GM21737 (cell line): ENCODE data around the gene DLK2.
"Not testable (repeated sequence)": the region's sequence is repeated elsewhere in the genome, so short reads cannot be mapped to it uniquely, and the experiment has no call there.

Experiments
- ATAC-seq: cut with Tn5 transposase; IDR thresholded peaks from one replicate; pipeline ENCODE4 v1.9.1; 2021; ENCODE audit warnings: mild to moderate bottlenecking, moderate library complexity; ENCODE audit not compliant: unreplicated experiment

Gene DLK2

DNA sequence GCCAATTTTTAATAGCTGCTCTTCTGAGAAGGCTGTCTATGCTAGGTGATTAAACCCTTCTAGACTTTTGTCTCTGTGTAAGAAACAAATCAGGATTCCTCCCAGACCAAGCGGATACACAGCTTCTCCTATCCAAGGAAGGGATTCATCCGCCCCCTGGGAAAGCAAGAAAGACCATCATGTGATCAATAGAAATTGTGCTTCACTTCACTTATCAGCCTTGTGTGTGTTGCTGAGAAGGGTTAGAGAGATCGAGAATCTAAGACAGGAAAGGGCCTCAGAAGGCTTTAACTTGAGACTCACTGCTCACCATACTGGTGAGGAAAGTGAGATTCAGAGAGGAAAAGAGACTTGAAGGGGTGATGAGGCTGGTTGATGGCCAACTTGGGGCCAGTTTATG is 26.5 kb downstream of the DLK2 start:
- ATAC-seq, result no peak

DNA sequence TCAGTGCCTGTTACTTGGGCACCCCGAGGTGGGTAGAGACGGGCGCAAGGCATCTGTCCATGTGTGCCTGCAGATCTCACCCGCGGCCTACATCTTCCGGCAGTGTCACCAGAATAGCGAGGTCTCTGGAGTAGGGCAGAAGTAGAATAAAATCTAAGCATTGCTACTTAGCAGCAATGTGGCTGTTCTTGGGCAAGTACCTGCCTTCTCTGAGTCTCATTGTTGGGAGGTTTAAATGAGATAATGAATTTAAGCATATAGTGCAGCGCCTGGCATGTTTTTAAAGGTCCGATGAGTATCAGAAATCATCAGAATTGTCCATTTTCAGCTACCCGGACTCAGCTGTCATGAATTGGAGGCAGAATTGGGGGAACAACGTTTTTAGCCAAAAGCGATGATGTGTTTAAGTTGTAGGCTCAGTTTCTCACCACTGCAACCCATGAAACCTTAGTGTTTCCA is 27.2 kb downstream of the DLK2 start:
- ATAC-seq, result no peak

DNA sequence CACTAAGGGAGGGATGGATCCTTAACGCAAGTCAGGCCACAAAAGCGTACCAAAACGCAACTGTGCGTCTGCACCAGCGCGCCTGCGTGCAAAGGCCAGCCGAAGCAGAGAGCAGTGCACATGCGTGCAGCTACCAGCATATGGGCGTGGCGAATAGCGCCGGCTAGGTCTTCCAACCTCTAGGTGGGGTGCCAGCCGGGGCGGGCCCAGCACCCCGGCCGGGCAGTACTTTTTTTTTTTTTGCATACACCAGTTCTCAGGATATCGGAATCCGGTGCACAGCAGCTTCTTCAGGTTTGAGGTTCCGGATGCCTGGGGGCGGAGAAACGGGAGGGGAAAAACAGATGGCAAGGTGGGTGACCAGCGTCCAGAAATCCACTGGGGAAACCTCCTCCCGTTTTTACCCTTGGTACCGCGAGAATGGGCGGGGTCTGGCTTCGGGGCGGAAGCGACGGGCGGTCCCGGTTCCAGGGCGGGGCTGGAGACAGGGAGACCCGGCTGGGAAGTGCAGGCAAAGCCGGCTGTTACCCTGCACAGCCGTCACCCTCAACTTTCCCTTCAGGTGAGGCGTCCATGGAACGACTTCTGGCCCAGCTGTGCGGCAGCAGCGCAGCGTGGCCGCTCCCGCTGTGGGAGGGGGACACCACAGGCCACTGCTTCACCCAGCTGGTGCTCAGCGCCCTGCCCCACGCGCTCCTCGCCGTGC is 27.8 kb downstream of the DLK2 start, which contains the start of gene ABCC10:
Gene ABCC10 (plus strand): TSS at position 136 of the 706 bp plus-strand sequence. CDS start 438 bp downstream, at position 574.
- ATAC-seq, result peak; percentile 95

DNA sequence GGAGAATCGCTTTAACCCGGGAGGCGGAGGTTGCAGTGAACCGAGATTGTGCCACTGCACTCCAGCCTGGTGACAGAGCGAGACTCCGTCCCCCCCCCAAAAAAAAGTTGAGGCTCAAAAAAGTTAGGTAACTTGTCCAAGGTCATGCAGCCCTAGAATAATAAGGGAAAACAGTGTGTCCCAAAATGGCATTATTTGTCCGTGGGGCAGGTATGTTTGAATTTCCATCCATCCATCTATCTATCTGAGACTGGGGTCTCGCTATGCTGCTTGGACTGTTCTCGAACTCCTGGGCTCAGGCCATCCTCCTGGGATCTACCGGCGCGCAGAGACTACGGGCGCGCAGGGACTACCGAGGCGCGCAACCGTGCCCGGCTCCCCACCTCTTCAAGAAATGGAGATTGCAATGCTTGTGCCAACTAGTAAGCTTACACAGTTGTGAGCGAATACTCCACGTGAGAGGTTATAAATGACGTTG is 28.4 kb downstream of the DLK2 start:
- no peak for ATAC-seq

DNA sequence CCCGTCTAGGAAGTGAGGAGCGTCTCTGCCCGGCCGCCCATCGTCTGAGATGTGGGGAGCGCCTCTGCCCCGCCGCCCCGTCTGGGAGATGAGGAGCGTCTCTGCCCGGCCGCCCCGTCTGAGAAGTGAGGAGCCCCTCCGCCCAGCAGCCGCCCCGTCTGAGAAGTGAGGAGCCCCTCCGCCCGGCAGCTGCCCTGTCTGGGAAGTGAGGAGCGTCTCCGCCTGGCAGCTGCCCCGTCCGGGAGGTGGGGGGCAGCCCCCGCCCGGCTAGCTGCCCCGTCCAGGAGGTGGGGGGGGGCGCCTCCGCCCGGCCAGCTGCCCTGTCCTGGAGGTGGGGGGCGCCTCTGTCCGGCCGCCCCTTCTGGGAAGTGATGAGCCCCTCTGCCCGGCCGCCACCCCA is 30.3 kb downstream of the DLK2 start:
- not testable (repeated sequence) for ATAC-seq

DNA sequence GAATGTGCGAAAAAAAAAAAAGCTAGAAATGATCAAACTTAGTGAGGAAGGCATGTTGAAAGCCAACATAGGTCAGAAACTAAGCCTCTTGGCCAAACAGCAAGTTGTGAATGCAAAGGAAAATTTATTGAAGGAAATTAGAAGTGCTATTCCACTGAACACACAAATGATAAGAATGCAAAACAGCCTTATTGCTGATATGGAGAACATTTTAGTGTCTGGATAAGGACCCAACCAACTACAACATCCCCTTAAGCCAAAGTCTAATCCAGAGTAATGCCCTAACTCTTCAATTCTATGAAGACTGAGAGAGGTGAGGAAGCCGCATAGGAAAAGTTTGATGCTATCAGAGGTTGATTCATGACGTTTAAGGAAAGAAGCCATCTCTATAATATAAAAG is 33.5 kb downstream of the DLK2 start:
- no peak for ATAC-seq

DNA sequence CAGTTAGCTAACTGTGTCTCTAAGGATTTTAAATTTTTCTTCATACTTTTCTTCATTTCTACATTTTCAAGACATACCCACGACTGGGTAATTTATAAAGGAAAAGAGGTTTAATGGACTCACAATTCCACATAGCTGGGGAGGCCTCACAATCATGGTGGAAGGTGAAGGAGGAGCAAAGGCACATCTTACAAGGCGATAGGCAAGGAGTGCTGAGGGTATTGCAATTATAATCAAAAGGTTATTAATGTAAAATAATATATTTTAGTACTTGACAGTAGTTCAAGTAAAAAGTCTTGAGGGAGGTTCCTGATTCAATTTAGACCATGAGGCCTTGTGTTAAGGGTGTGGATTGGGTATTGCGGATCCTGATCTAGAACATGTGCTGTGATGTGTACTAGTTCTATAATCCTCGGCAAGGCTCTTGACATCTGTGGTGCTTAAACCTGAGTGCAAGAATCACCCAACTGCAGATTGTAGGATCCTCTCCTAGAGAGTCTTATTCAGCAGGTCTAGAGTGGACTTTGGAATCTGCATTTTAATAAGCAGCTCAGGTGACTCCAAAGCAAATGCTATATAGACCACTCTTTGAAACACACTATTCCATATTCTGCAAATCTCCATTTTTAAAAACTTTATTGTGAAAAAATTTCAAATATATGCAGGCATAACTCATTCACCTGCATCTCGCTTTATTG is 35.2 kb downstream of the DLK2 start:
- ATAC-seq, result no peak

DNA sequence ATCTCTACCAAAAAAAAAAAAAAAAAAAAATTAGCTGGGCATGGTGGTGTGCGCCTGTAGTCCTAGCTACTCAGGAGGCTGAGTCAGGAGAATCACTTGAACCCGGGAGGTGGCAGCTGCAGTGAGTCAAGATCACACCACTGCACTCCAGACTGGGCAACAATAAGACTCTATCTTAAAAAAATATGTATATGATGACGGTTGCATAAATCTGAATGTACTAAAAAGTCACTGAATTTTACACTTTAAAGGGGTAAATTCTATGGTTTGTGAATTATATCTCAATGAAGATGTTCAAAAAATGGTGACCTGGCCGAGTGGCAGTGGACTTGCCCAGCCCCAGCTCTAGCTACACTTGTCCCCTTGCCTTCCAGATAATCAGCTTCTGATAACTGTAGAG is 38.4 kb downstream of the DLK2 start:
- no peak for ATAC-seq

DNA sequence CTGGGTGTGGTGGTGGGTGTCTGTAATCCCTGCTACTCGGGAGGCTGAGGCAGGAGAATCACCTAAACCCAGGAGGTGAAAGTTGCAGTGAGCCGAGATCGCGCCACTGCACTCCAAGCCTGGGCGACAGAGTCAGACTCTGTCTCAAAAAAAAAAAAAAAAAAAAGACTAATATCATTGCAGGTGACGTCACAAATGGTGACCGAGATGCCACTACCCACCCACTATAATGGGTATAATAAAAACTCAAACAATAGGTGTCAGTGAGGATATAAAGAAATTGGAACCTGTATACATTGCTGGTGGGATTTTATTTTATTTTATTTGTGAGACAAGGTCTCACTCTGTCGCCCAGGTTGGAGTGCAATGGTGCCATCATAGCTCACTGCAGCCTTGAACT is 40.1 kb downstream of the DLK2 start:
- ATAC-seq, result not testable (repeated sequence)

DNA sequence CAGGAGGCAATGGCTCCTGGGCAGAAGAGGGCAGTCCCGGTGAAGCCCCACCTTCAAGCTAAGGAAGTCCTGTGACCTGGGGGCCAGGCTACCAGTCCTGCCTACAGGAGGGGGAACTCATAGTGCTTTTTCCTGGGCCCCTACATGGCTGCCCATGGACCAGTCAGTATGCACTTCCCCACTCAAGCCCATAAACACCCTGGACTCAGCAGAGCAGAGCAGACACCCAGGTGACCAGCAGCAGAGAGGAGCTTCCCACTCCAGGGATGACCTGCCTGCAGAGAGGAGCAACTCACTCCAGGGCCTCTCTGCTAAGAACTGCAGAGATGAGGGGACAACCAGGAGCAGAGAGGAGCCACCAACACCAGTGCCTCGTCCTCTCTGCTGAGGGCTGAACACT is 42.3 kb downstream of the DLK2 start:
- ATAC-seq, result no peak

DNA sequence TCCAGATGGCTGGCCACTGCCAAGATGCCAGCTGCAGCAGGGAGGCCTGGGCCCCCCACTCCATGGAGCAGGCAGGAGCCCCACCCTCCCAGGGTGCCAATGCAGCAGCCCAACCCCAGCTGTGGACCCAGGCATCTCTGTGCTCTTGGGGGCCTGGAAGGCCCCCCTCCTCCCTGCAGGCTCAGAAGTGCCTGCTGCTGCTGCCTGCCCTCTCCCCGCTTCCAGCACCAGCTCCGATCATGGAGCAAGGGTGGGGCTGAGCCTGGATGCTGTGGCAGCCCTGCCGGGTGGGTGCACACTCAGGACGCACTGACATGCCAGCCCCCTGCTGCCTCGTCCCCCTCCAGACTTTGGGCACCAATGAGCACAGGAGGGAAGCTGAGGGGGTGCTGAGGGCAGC is 42.8 kb downstream of the DLK2 start:
- no peak for ATAC-seq

DNA sequence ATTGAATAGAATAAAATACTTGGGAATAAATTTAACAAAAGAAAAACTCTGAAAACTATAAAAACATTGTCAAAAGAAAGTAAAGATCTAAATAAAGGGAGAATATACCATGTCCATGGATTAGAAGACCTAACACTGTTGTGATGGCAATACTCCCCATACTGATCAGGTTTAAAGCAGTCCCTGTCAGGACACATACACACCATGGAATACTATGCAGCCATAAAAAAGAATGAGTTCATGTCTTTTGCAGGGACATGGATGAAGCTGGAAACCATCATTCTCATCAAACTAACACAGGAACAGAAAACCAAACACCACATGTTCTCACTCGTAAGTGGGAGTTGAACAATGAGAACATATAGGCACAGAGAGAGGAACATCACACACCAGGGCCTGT is 44.6 kb downstream of the DLK2 start:
- ATAC-seq, result not testable (repeated sequence)

DNA sequence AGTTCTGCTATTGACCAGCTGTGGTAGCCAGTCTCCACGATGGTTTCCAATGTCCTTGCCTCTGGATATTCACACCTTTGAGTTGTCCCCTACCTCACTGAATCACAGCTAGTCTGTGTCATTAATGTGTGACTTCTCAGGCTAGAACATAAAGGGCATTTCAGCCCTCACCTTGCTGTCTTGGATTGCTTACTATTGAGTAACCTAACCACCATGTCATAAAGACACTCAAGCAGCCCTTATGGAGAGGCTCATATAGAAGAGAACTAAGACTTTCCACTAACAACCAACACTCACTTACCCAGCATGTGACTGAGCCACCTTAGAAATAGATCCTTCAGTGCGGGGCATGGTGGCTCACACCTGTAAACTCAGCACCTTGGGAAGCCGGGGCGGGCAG is 47.1 kb downstream of the DLK2 start:
- ATAC-seq, result no peak

DNA sequence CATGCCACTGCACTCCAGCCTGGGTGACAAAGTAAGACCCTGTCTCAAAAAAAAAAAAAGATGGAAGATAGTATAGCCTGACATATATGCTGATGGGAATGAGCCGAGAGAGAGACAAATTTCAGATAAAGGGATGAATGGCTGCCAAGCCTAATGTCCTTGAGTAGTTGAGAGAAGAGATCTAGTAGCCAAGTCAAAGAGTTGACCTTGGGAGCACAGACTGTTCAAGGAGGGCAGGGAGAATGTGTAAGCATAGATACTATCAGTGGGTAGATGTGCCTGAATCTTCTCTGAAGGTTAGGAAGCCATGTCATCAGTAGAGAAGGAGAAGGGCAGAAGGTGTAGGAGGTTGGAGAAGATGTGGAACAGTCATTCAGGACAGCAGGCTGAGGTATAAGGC is 48.1 kb downstream of the DLK2 start:
- no peak for ATAC-seq

DNA sequence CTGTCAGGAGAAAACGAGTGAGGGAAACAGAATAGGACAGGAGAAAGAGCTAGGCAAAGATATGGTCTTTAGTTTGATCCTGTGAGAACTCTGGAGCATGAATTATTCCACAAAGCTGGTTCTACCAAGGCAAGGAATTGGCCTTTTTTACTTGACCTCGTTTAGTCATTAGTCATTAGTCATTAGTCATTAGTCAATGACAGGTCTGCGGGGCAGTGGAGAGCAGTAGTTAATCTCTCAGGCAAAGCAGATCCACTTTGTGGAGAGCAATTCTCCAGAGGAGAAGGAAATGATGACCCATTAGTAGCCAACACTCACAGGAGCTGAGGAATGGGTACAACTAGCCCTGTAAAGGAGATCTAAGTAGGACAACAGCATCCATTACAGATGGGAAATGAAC is 50.0 kb downstream of the DLK2 start:
- no peak for ATAC-seq

DNA sequence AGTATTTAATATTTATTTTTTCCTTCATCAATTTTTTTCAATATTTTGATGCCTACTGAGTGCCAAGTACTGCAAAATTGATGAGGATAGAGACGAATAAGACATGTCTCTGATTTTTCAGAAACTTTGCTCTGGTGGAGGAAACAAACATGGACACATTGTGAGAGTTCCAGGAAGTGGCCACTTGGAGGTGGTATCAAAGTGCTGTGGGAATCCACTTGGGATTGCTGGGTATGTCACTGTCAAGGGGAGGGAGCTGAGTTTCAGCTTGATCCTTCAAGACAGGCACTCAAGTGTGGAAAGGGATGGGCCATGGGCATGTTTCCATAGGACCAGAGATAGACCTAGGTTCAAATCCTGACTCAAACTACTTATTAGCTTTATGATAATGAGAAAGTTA is 52.5 kb downstream of the DLK2 start:
- ATAC-seq, result no peak

DNA sequence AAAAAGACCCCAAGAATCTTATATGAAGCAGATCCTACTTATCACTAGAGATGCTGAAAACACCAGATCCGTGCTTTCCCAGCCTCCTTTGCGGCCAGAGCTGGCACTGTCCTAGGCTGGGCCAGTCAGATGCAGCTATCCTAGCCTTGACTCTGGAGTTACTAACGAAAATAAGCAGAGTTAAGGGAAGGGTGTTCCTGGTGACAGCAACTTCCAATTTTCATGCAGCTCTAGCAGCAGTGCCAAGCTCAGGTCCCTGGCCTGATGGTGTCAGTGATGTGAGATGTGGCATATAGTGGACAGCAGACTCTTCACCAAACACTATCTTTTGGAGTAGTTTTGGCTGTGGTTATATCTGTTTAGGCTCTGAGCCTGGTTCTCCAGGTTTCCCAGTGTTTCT is 53.6 kb downstream of the DLK2 start:
- ATAC-seq, result no peak
